ENCODE measurements around the gene MTFMT.

DNA sequence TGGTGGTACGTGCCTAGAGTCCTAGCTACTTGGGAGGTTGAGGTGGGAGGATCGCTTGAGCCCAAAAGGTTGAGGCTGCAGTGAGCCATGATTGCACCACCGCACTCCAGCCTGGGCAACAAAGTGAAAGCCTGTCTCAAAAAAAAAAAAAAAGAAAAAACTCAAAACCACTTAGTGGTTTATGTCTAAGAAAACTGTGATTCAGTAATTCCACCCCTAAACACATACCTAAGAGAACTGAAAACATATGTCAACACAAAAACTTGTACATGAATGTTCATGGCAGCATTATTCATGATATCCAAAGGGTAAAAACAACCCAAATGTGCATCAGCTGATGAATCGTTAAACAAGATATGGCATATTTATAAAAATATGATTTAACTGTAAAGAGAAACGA lies 54.0 kb downstream of the MTFMT start:
- TF ChIP-seq CTCF (IDR thresholded peaks at IDR 0.05) (no peak), POLR2AphosphoS5 (IDR thresholded peaks at IDR 0.05) (no peak), POLR2A (IDR thresholded peaks at IDR 0.05) (no peak)
